Activated T-cell treated with anti-CD3 and anti-CD28 coated beads, Interleukin-2, amount 50 U/mL, for 4 hours (primary cell): ENCODE data around the gene SSTR3. TPM values are rescaled to one million over a fixed set of nuclear protein-coding genes. Genes with fewer than 3 reads are reported as not detected.
A peak's percentile ranks its signal among the peaks of the same experiment; 100 is the strongest.
"Not testable (repeated sequence)": the region's sequence is repeated elsewhere in the genome, so short reads cannot be mapped to it uniquely, and the experiment has no call there.

ENCODE experiments used
- ATAC-seq, 2 donors: fragments of 200-7000 bp; cut with Tn5 transposase; one replicate each; pipeline ENCODE4 v1.10.0; 2021
- DNase-seq: peaks from one replicate; pipeline ENCODE4 v3.0.0-alpha.2; 2020
- H3K27me3 Mint-ChIP-seq: one replicate; pipeline ENCODE4 v1.8.0; 2021; ENCODE audit warnings: low read depth, mixed read lengths
- H3K36me3 Mint-ChIP-seq: one replicate; pipeline ENCODE4 v1.8.0; 2022; ENCODE audit warnings: mixed read lengths; ENCODE audit not compliant: insufficient read depth
- H3K4me1 Mint-ChIP-seq: one replicate; pipeline ENCODE4 v1.8.0; 2021; ENCODE audit warnings: low read depth, mixed read lengths
- H3K4me3 Mint-ChIP-seq: one replicate; pipeline ENCODE4 v1.8.0; 2021; ENCODE audit warnings: mild to moderate bottlenecking, moderate library complexity, mixed read lengths
- H3K9me3 Mint-ChIP-seq: one replicate; pipeline ENCODE4 v1.8.0; 2021; ENCODE audit warnings: mixed read lengths
- total RNA-seq, 3 donors: library from RNA; stranded (reverse); gene quantifications; one replicate each; pipeline ENCODE4 v1.2.1, GENCODE V29; 2021

SSTR3 gene
- total RNA-seq, 3 donors from 2014 or later: 1.7 to 2.3 (median 1.9) TPM

DNA sequence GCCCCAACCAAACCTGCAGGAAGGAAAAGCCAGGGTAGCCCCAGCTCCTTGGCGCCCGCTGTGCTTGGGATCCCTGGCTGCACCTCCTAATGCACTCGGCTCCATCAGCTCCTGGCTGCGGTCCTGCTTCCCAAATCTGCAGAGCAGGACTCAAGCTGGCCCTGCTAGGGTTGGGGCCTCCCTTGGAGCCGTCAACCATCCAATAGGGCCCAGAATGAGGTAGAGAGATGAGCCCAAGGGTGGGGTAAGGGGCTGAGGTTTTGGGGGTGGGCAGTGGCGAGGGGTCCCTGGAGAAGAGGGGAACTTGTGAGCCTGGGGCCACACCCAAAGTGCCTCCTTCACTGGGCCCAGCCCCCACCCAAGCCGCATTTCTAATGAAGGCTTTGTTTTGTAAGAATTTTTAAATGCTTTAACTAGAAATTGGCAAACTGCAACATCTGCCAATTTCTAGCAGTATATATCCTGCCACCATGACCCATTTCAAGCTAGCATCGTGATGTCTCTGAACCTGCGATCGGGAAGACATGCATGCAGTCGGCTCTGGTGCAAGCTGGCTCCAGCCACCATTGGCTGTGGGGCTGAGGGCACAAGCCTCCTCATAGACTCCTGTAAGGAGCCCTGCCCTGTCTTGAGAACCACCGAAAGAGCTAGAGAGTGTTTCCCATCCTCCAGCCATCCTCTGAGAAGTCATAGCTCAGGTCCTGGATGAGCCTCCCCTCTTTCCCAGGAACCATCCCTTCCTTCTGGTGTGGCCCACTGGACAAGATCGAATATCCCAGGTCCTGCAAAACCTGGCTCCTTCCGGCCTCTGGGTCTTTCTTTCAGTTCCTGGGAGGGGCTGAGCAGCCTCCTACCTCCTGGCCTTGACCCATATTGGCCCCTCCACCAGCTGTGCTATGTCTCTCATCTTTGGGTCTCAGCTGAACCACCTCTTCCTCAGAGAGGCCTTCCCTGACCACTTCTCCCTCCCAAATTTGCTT lies 39.7 kb downstream of the SSTR3 start:
- Mint-ChIP-seq H3K4me1 (peaks cover 42% of the 10 kb centered on the region), H3K4me3 (no peak overlapping the region), H3K9me3 (no peaks in the 10 kb centered on the region), H3K36me3 (no peaks in the 10 kb centered on the region), H3K27me3 (peaks cover 4% of the 10 kb centered on the region)
- ATAC-seq (no peak), DNase-seq (no peak)

GRCh38 chr22:37171662-37172061 lies 40.6 kb downstream of the SSTR3 start:
- H3K36me3 Mint-ChIP-seq: no peaks in the 10 kb centered on the region
- H3K27me3 Mint-ChIP-seq: peaks cover 3% of the 10 kb centered on the region
- no peaks in the 10 kb centered on the region for H3K9me3 Mint-ChIP-seq
- DNase-seq (no peak), ATAC-seq (no peak)
- H3K4me1 Mint-ChIP-seq: peaks cover 46% of the 10 kb centered on the region
- H3K4me3 Mint-ChIP-seq: no peak overlapping the region

GRCh38 chr22:37170689-37171405 lies 41.4 kb downstream of the SSTR3 start:
- not testable (repeated sequence) for H3K36me3 Mint-ChIP-seq, ATAC-seq, H3K4me3 Mint-ChIP-seq, H3K9me3 Mint-ChIP-seq, DNase-seq, H3K27me3 Mint-ChIP-seq
- peaks cover 48% of the 10 kb centered on the region for H3K4me1 Mint-ChIP-seq

DNA sequence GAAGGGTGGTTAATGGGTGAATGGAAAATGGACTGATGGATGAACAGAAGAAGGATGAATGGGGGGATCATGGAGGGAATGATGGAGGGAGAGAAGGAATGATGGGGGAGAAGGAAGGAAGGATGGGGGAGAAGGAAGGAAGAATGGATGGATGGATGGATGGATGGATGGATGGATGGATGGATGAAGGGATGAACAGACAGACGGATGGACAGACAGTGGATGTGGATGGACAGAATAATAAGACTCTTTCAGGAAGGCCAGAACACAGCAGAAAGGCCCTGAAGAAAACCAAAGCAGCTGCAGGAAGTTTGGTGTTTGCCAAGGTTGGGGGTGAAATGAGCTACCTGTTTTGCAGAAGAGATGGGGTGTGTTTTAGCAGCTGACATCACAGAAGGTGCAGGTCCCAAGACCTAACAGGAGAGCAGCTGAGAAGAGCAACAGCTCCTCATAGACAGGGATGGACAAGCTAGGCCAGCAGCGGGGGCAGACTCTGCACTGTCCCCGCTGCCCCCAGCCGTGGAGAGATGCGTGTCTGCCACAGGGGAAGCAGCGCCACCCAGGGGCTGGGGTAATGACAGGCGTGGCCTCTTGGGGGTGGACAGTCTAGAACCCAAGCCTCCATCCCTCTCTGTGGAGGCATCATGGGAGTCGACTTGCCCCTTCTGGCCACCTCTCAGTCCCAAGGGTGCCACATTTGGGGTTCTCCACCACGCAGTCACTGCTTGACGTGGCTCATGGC lies 42.2 kb downstream of the SSTR3 start:
- Mint-ChIP-seq H3K27me3 (no peaks in the 10 kb centered on the region), H3K4me1 (peaks cover 54% of the 10 kb centered on the region), H3K9me3 (no peaks in the 10 kb centered on the region), H3K4me3 (no peak overlapping the region), H3K36me3 (no peaks in the 10 kb centered on the region)
- DNase-seq (no peak), ATAC-seq (no peak)

DNA sequence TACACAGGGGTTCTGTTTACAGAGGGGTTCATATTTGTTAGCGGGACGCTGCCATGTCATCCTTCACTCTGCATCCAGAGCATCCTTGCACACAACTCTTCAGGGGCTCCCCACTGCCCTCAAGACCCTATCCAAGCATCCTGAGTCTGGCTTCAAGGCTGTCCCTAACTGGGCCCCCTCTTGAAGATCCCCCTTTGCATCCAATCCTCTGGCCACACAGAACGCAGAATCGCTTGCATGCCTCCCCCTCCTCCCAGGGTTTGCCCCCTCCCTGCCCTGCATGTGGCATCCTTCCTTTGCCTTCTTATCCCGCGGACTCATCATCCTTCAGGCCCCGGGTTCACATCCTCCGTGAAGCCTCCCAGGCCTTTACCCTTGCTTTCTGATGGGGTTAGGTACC lies 42.9 kb downstream of the SSTR3 start:
- DNase-seq: no peak
- ATAC-seq: no peak
- Mint-ChIP-seq H3K27me3 (no peaks in the 10 kb centered on the region), H3K4me3 (no peak overlapping the region), H3K36me3 (no peaks in the 10 kb centered on the region), H3K9me3 (no peaks in the 10 kb centered on the region), H3K4me1 (peaks cover 61% of the 10 kb centered on the region)

DNA sequence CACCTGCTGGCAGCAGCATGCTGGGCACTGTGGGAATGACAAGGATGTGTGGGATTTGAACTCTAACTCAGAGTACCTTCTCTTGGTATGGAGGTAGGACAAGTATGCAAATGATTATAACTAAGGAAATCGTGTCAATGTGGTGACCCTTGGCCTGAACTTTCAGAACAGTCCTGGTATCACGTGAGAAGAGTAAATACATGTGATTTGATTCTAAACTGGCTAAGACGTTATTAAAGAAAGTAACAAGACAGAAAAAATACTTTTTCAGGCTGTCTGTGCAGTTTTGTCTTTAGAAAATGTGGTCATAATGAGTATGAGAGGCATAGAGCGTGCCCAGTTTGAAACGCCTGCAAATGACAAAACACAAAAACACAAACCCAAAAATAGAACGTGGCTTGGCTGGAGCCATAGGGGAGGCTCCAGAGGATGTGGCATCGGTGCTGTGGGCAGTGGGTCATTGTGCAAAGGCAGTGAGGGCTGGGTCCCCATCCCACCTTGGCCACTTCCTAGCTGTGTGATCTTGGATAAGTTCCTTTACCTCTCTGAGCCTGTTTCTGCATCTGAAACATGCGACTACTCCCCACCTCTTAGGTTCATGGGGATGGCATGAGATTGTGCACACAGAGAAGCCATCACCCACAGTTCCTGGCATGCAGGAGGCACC lies 44.2 kb downstream of the SSTR3 start:
- no peak for DNase-seq
- ATAC-seq: no peak
- H3K9me3 Mint-ChIP-seq: no peaks in the 10 kb centered on the region

DNA sequence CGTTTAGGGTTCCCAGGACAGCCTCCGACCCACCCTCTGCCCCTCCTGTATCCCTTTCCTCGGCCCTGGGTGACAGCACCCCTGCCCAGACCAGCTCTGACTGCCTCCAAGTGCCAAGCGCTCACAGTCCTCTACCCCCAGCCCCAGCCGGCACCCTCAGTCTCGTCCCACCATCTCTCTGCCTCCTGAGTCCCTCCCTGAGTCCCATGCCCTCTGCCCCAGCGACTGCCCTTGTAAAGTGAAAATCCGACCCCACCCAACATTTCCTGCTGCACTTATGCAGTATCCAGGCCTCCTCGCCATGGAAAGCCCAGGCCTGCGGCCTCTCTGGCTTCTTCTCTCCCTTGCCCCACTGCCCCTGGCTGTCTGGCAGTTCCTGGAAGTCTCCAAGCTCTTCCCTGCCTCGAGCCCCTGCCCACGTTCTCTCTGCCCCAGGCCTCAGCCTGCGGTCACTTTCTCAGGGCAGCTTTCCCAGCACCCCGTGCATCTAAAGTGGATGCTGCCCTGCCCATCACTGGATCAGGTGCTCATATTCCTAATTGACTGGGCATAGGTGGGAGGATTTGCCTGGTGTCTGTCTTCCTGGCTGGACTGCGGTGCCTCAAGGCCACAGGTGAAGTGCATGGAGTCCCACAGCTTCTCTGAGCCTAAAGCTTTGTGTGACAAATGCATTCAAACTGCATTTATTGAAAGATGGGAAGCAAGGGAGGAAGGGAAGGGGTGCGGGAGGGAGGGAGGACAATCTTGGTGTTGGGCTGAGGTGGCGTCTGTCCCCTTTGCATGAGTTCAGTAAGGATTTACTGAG lies 44.9 kb downstream of the SSTR3 start:
- no peaks in the 10 kb centered on the region for H3K9me3 Mint-ChIP-seq
- peak overlapping the region; percentile 79 for H3K4me3 Mint-ChIP-seq
- no peaks in the 10 kb centered on the region for H3K27me3 Mint-ChIP-seq
- peaks cover 81% of the 10 kb centered on the region for H3K4me1 Mint-ChIP-seq
- ATAC-seq: no peak
- no peak for DNase-seq
- H3K36me3 Mint-ChIP-seq: no peaks in the 10 kb centered on the region

More for the DNA sequence above, 44.2 kb downstream of the SSTR3 start:
- peak overlapping the region; percentile 79 for H3K4me3 Mint-ChIP-seq
- H3K36me3 Mint-ChIP-seq: no peaks in the 10 kb centered on the region
- H3K4me1 Mint-ChIP-seq: peaks cover 73% of the 10 kb centered on the region
- no peaks in the 10 kb centered on the region for H3K27me3 Mint-ChIP-seq

- ATAC-seq (peak; percentile 23 to 42), DNase-seq (peak; percentile 82)
- H3K27me3 Mint-ChIP-seq: no peaks in the 10 kb centered on the region
- H3K9me3 Mint-ChIP-seq: no peaks in the 10 kb centered on the region
- H3K36me3 Mint-ChIP-seq: no peaks in the 10 kb centered on the region
- H3K4me1 Mint-ChIP-seq: peaks cover 88% of the 10 kb centered on the region
- peak overlapping the region; percentile 79 for H3K4me3 Mint-ChIP-seq
Measured at GRCh38 chr22:37166675-37167066, 45.6 kb downstream of the SSTR3 start.

DNA sequence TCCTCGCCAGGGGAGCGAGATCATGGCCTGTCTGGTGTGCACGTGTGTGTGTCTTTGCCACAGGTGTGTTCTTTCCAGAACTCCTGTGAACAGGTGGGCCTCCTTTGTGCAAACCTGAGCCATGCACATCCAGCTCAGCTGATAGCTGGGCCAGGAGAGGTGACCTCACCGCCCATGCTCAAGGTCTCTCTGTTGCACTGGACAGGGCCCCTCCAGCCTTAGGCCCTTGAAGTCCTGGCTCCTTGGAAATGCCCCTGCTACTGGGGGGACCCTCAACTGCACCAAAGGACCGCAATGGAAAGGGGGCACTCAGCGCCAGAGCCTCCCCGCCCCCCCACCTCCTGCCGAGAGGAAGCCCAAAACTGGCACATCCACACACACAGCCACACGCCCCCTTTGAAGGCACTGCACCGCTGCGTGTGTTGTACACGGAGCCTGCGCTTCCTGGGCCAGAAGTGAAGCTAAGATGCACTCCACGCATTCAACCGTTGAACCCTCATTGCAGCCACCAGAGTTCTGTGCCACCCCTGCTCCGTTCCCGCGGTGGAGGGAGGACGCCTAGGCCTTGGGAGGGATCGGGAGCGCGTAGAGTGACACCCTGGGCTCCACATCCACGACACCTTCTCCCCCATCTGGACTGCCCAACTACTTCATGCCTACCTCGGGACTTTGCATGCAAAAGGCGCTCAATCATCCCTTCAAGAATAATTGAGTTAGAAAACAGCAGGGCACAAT lies 46.2 kb downstream of the SSTR3 start:
- Mint-ChIP-seq H3K9me3 (no peaks in the 10 kb centered on the region), H3K27me3 (no peaks in the 10 kb centered on the region), H3K36me3 (no peaks in the 10 kb centered on the region), H3K4me3 (peak overlapping the region; percentile 79), H3K4me1 (peaks cover 91% of the 10 kb centered on the region)
- DNase-seq: no peak
- no peak for ATAC-seq

DNA sequence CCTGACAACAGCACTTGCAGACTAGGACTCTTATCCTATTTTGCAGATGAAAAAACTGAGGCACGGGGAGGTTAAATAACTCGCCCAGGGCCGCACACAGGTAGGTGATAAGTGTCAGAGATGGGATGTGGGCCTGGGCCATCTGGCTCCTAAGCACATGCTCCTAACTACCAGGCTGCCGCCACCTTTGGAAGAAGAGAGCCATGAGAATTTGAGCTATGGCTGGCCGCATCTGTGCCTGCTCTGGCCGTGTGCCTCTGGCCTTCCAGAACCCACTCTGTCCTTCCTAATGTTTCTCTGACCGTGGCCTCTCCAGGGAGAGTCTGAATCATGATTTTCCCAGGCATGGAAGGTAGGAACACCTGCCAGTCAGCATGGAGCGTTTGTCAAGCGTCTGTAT lies 47.2 kb downstream of the SSTR3 start:
- Mint-ChIP-seq H3K36me3 (no peaks in the 10 kb centered on the region), H3K4me3 (no peak overlapping the region), H3K4me1 (peaks cover 91% of the 10 kb centered on the region), H3K27me3 (no peaks in the 10 kb centered on the region), H3K9me3 (no peaks in the 10 kb centered on the region)
- no peak for ATAC-seq
- DNase-seq: no peak

DNA sequence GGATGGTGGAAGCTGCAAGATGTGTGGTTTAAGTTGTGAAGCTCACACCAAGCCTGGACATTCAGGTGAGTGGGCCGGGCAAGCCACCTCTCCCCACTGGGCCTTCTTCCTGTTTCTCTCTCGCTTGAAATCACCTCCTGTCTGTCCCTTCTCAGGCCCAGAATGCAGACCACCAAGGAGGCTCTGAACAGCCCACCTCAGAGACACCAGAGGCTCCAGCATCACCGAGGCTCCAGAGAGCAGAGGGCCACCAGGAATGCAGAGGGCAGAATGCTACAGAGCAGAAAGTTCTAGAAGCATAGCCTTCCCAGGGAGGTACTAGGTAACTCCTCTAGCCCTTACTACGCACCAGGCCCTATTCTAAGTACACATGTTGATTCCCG lies 47.8 kb downstream of the SSTR3 start:
- H3K4me3 Mint-ChIP-seq: peak overlapping the region; percentile 8
- no peaks in the 10 kb centered on the region for H3K27me3 Mint-ChIP-seq
- H3K9me3 Mint-ChIP-seq: no peaks in the 10 kb centered on the region
- ATAC-seq: no peak
- no peaks in the 10 kb centered on the region for H3K36me3 Mint-ChIP-seq
- DNase-seq: no peak
- peaks cover 89% of the 10 kb centered on the region for H3K4me1 Mint-ChIP-seq

GRCh38 chr22:37163575-37164504 lies 48.4 kb downstream of the SSTR3 start:
- ATAC-seq (peak; percentile 49 to 51), DNase-seq (no peak)
- Mint-ChIP-seq H3K4me1 (peaks cover 89% of the 10 kb centered on the region), H3K4me3 (peak overlapping the region; percentile 54), H3K36me3 (no peaks in the 10 kb centered on the region), H3K9me3 (no peaks in the 10 kb centered on the region), H3K27me3 (no peaks in the 10 kb centered on the region)
